A204.1 (cell line): ENCODE results near the gene LRRK1.

Experiments used
- FAIRE-seq: peaks from 2 replicates; lab custom pipeline; 2012; peaks lifted over from hg19 to GRCh38; lab: Jason Lieb, UNC

The LRRK1 gene

GRCh38 chr15:100918690-100919480 lies at the start of gene LRRK1:
Gene LRRK1, plus strand, starts transcription at chr15:100919357. Its CDS starts 5,276 bp downstream, at chr15:100924633.
- FAIRE-seq: no peak

- FAIRE-seq: peak; percentile 91
These were observed 46.0 kb upstream of the LRRK1 start for GRCh38 chr15:100873029-100873677.

- FAIRE-seq: no peak
These were observed 43.7 kb upstream of the LRRK1 start for GRCh38 chr15:100875495-100875894.

- FAIRE-seq: no peak
These were observed 43.2 kb upstream of the LRRK1 start for GRCh38 chr15:100875976-100876375.

- FAIRE-seq: no peak
These were observed 41.6 kb upstream of the LRRK1 start for GRCh38 chr15:100877551-100877950.

- no peak for FAIRE-seq
These were observed 41.0 kb upstream of the LRRK1 start for GRCh38 chr15:100878130-100878529.

- no peak for FAIRE-seq
These were observed 40.5 kb upstream of the LRRK1 start for GRCh38 chr15:100878648-100879047.

- no peak for FAIRE-seq
These were observed 40.1 kb upstream of the LRRK1 start for GRCh38 chr15:100879061-100879463.

- FAIRE-seq: no peak
These were observed 39.6 kb upstream of the LRRK1 start, which contains the start of gene ALDH1A3 for GRCh38 chr15:100879464-100880138. Gene ALDH1A3, plus strand, starts transcription at chr15:100879831. Its CDS starts 77 bp downstream, at chr15:100879908.

GRCh38 chr15:100880139-100880896 lies 38.8 kb upstream of the LRRK1 start:
- no peak for FAIRE-seq

GRCh38 chr15:100880897-100881242 lies 38.3 kb upstream of the LRRK1 start:
- no peak for FAIRE-seq

GRCh38 chr15:100881573-100882336 lies 37.4 kb upstream of the LRRK1 start:
- FAIRE-seq: no peak

- FAIRE-seq: no peak
These were observed 34.0 kb upstream of the LRRK1 start for GRCh38 chr15:100885116-100885515.

GRCh38 chr15:100885811-100886210 lies 33.3 kb upstream of the LRRK1 start:
- no peak for FAIRE-seq

- no peak for FAIRE-seq
These were observed 31.8 kb upstream of the LRRK1 start for GRCh38 chr15:100887211-100887913.

GRCh38 chr15:100889385-100890050 lies 29.6 kb upstream of the LRRK1 start:
- FAIRE-seq: no peak

- FAIRE-seq: no peak
These were observed 29.0 kb upstream of the LRRK1 start for GRCh38 chr15:100890051-100890720.

GRCh38 chr15:100890850-100891249 lies 28.3 kb upstream of the LRRK1 start:
- no peak for FAIRE-seq

- no peak for FAIRE-seq
These were observed 27.7 kb upstream of the LRRK1 start for GRCh38 chr15:100891307-100892012.
